ENCODE measurements around the gene EPS8L1. TPM values are rescaled to one million over a fixed set of nuclear protein-coding genes. Genes with fewer than 3 reads are reported as not detected.

The EPS8L1 gene
- total RNA-seq, 1 donor from 2014 or later, result 7.9 TPM

GRCh38 chr19:55086730-55087541 is 11.3 kb downstream of the EPS8L1 start:
- Mint-ChIP-seq H3K36me3 (ENCODE audit: low read depth) (peaks cover 8% of the 10 kb centered on the region), H3K27me3 (ENCODE audit: low read depth) (peaks cover 22% of the 10 kb centered on the region), H3K27ac (ENCODE audit: unreplicated experiment) (peak overlapping the region; percentile 76), H3K4me3 (ENCODE audit: unreplicated experiment) (peak overlapping the region; percentile 86), H3K4me1 (ENCODE audit: low read depth) (peaks cover 28% of the 10 kb centered on the region), H3K9me3 (ENCODE audit: low read depth) (no peaks in the 10 kb centered on the region)
- DNase-seq (ENCODE audit: low spot score), result no peak
- TF ChIP-seq CTCF (IDR thresholded peaks at IDR 0.05), result no peak

GRCh38 chr19:55087542-55087901 is 11.9 kb downstream of the EPS8L1 start:
- no peak for DNase-seq (ENCODE audit: low spot score)
- no peaks in the 10 kb centered on the region for H3K9me3 Mint-ChIP-seq (ENCODE audit: low read depth)
- H3K4me1 Mint-ChIP-seq (ENCODE audit: low read depth), result peaks cover 26% of the 10 kb centered on the region
- peak overlapping the region; percentile 76 for H3K27ac Mint-ChIP-seq (ENCODE audit: unreplicated experiment)
- H3K4me3 Mint-ChIP-seq (ENCODE audit: unreplicated experiment), result peak overlapping the region; percentile 86
- H3K36me3 Mint-ChIP-seq (ENCODE audit: low read depth), result peaks cover 7% of the 10 kb centered on the region
- peaks cover 20% of the 10 kb centered on the region for H3K27me3 Mint-ChIP-seq (ENCODE audit: low read depth)
- no peak for TF ChIP-seq CTCF (IDR thresholded peaks at IDR 0.05)

- Mint-ChIP-seq H3K36me3 (ENCODE audit: low read depth) (peaks cover 6% of the 10 kb centered on the region), H3K27me3 (ENCODE audit: low read depth) (peaks cover 16% of the 10 kb centered on the region), H3K9me3 (ENCODE audit: low read depth) (no peaks in the 10 kb centered on the region), H3K4me3 (ENCODE audit: unreplicated experiment) (peak overlapping the region; percentile 86), H3K27ac (ENCODE audit: unreplicated experiment) (peak overlapping the region; percentile 84), H3K4me1 (ENCODE audit: low read depth) (peaks cover 24% of the 10 kb centered on the region)
- DNase-seq (ENCODE audit: low spot score), result no peak
- TF ChIP-seq CTCF (IDR thresholded peaks at IDR 0.05), result no peak
Observed at GRCh38 chr19:55088021-55088451, 12.4 kb downstream of the EPS8L1 start.

GRCh38 chr19:55088543-55089341 is 13.1 kb downstream of the EPS8L1 start:
- peak overlapping the region; percentile 84 for H3K27ac Mint-ChIP-seq (ENCODE audit: unreplicated experiment)
- H3K4me3 Mint-ChIP-seq (ENCODE audit: unreplicated experiment), result peak overlapping the region; percentile 86
- H3K4me1 Mint-ChIP-seq (ENCODE audit: low read depth), result peaks cover 24% of the 10 kb centered on the region
- no peak for DNase-seq (ENCODE audit: low spot score)
- peaks cover 13% of the 10 kb centered on the region for H3K27me3 Mint-ChIP-seq (ENCODE audit: low read depth)
- no peaks in the 10 kb centered on the region for H3K9me3 Mint-ChIP-seq (ENCODE audit: low read depth)
- H3K36me3 Mint-ChIP-seq (ENCODE audit: low read depth), result peaks cover 6% of the 10 kb centered on the region
- TF ChIP-seq CTCF (IDR thresholded peaks at IDR 0.05), result peak; percentile 93

GRCh38 chr19:55089342-55089944 is 13.8 kb downstream of the EPS8L1 start:
- no peak for TF ChIP-seq CTCF (IDR thresholded peaks at IDR 0.05)
- Mint-ChIP-seq H3K9me3 (ENCODE audit: low read depth) (no peaks in the 10 kb centered on the region), H3K27me3 (ENCODE audit: low read depth) (peaks cover 8% of the 10 kb centered on the region), H3K27ac (ENCODE audit: unreplicated experiment) (no peak overlapping the region), H3K4me3 (ENCODE audit: unreplicated experiment) (no peak overlapping the region), H3K4me1 (ENCODE audit: low read depth) (peaks cover 24% of the 10 kb centered on the region), H3K36me3 (ENCODE audit: low read depth) (peaks cover 6% of the 10 kb centered on the region)
- no peak for DNase-seq (ENCODE audit: low spot score)
